NCI-H2227 treated with DMSO at 0.1 percent for 48 hours (cell line): Measurements from ENCODE around the gene TRIM54.

Source experiments
- DNase-seq: peaks from one replicate; lab custom pipeline; 2025; lab: John Stamatoyannopoulos, UW

The TRIM54 gene

DNA sequence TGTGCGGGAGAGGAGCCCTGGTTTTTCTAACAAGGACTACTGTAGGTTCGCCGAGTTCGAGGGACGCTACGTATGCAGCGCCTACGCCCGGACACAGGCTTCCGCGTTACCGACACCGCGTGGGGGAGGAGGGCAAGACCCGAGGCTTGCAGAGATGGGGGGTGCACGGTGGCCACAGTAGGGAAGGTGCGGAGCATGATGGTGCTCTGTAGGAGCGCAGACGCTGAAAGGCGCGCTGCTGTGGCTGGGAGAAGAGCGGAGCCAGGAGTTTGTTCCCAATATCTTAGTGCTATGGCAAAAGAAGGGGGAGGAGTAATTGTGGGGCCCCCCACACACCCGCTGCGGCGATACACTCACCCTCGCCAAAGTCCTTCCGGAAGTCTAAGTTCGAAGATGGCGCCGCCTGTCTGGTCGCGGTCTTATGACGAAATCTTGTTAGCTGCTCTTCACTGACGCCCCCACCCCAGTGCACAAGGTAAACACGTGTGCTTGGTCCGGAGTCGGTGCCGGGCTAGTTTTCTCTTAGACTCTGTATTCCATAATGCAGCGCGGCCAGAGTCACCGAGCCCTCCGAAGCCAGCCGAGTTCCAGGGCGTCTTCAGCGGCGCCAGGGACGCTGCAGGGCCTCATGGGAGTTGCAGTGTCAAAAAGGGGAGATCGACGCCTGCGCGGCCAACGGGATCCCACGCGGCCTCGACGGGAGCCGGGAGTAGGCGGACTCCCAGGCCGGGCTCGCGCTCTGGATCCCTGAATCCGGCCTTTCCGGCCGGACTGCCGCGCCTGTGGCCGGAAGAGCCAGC, 74.4 kb downstream of the TRIM54 start, which contains the start of gene GTF3C2:
Gene GTF3C2 (minus strand): TSS at position 383 of the 800 bp plus-strand sequence. CDS start 13,210 bp downstream, outside the sequence.
- DNase-seq, result peak; percentile 98
